HEK293 (cell line): ENCODE results near the gene CCDC170.
"Not testable (repeated sequence)": the region's sequence is repeated elsewhere in the genome, so short reads cannot be mapped to it uniquely, and the experiment has no call there.

Source experiments
- CTCF ChIA-PET: fragments of 350-600 bp; formaldehyde crosslinking; extraction: SDS; loops from one replicate; lab custom pipeline; 2021; ENCODE audit warnings: antibody characterized with exemption; lab: Yijun Ruan, JAX
- POLR2A ChIA-PET: fragments of 300-600 bp; formaldehyde crosslinking; extraction: SDS; loops from one replicate; lab custom pipeline; 2020; ENCODE audit warnings: antibody characterized with exemption, inconsistent platforms; lab: Yijun Ruan, JAX
- H3K27ac ChIP-seq: fragments of 200-500 bp; sonication (Bioruptor generic); 2 replicates; pipeline ENCODE4 v1.5.1; 2014; ENCODE audit warnings: low read depth, low read length, control low read depth, inconsistent platforms; ENCODE audit errors: extremely low read depth
- H3K36me3 ChIP-seq, 2 experiments: fragments of 200-500 bp in 1 of 2; sonication (Bioruptor generic) in 1 of 2; 1 replicate in 1 of 2; 2 replicates in 1 of 2; pipeline ENCODE4 v1.5.1; 2014 to 2017; ENCODE audit warnings: inconsistent platforms in 2 of 2, low read length in 2 of 2; ENCODE audit not compliant: control insufficient read depth in 2 of 2, insufficient read depth in 1 of 2
- H3K4me1 ChIP-seq: fragments of 200-500 bp; sonication (Bioruptor generic); 2 replicates; pipeline ENCODE4 v1.5.1; 2014; ENCODE audit warnings: mild to moderate bottlenecking, low read length, inconsistent platforms; ENCODE audit not compliant: control insufficient read depth, insufficient read depth
- H3K4me3 ChIP-seq: 2 replicates; pipeline ENCODE4 v1.5.1; 2011; ENCODE audit warnings: low read depth, mild to moderate bottlenecking, control low read depth, low read length, moderate library complexity
- H3K9me3 ChIP-seq: fragments of 200-500 bp; sonication (Bioruptor generic); 2 replicates; pipeline ENCODE4 v1.5.1; 2014; ENCODE audit warnings: low read depth, low read length, inconsistent platforms; ENCODE audit not compliant: control insufficient read depth, insufficient read depth
- BCL6B ChIP-seq: fragments of 450-650 bp; formaldehyde crosslinking; IDR thresholded peaks from 2 replicates; pipeline ENCODE4 v1.5.1; 2017; ENCODE audit warnings: missing biosample characterization, missing genetic modification characterization
- GLI4 ChIP-seq: fragments of 450-650 bp; formaldehyde crosslinking; IDR thresholded peaks from 2 replicates; pipeline ENCODE4 v1.5.1; 2016; ENCODE audit warnings: missing biosample characterization, missing genetic modification characterization
- GLIS1 ChIP-seq: fragments of 450-650 bp; formaldehyde crosslinking; IDR thresholded peaks from 2 replicates; pipeline ENCODE4 v1.5.1; 2016; ENCODE audit warnings: missing biosample characterization, missing genetic modification characterization
- PATZ1 ChIP-seq: fragments of 450-650 bp; formaldehyde crosslinking; IDR thresholded peaks from 2 replicates; pipeline ENCODE4 v1.5.1; 2016; ENCODE audit warnings: missing biosample characterization, missing genetic modification characterization
- SALL2 ChIP-seq: fragments of 450-650 bp; formaldehyde crosslinking; IDR thresholded peaks from 2 replicates; pipeline ENCODE4 v1.5.0; 2017; ENCODE audit warnings: missing biosample characterization, mild to moderate bottlenecking, missing genetic modification characterization, borderline replicate concordance
- SETDB1 ChIP-seq: IDR thresholded peaks from one replicate; pipeline ENCODE4 v1.6.1; 2017; ENCODE audit warnings: mild to moderate bottlenecking, low read length, moderate library complexity, mixed read lengths; ENCODE audit not compliant: insufficient read length
- SP2 ChIP-seq: fragments of 450-650 bp; formaldehyde crosslinking; IDR thresholded peaks from 2 replicates; pipeline ENCODE4 v1.5.1; 2016; ENCODE audit warnings: missing biosample characterization, missing genetic modification characterization
- TRIM28 ChIP-seq: IDR thresholded peaks from 2 replicates; pipeline ENCODE4 v1.6.1; 2011; ENCODE audit warnings: low read length, control low read depth, borderline replicate concordance
- ZFP41 ChIP-seq: fragments of 450-650 bp; formaldehyde crosslinking; IDR thresholded peaks from 2 replicates; pipeline ENCODE4 v1.5.1; 2016; ENCODE audit warnings: missing biosample characterization, missing genetic modification characterization, borderline replicate concordance
- ZNF112 ChIP-seq: fragments of 450-650 bp; formaldehyde crosslinking; IDR thresholded peaks from 2 replicates; pipeline ENCODE4 v1.5.0; 2017; ENCODE audit warnings: missing biosample characterization, missing genetic modification characterization
- ZNF138 ChIP-seq: fragments of 450-650 bp; formaldehyde crosslinking; IDR thresholded peaks from 2 replicates; pipeline ENCODE4 v1.5.1; 2016; ENCODE audit warnings: missing biosample characterization, missing genetic modification characterization, borderline replicate concordance
- ZNF146 ChIP-seq: fragments of 450-650 bp; formaldehyde crosslinking; IDR thresholded peaks from 2 replicates; pipeline ENCODE4 v1.5.1; 2016; ENCODE audit warnings: missing biosample characterization, missing genetic modification characterization
- ZNF202 ChIP-seq: fragments of 450-650 bp; formaldehyde crosslinking; IDR thresholded peaks from 2 replicates; pipeline ENCODE4 v1.5.1; 2016; ENCODE audit warnings: missing biosample characterization, missing genetic modification characterization, borderline replicate concordance
- ZNF311 ChIP-seq: fragments of 450-650 bp; formaldehyde crosslinking; IDR thresholded peaks from 2 replicates; pipeline ENCODE4 v1.5.1; 2017; ENCODE audit warnings: missing biosample characterization, missing genetic modification characterization, borderline replicate concordance
- ZNF621 ChIP-seq: fragments of 450-650 bp; formaldehyde crosslinking; IDR thresholded peaks from 2 replicates; pipeline ENCODE4 v1.5.1; 2017; ENCODE audit warnings: missing biosample characterization, missing genetic modification characterization
- ZNF624 ChIP-seq: fragments of 450-650 bp; formaldehyde crosslinking; IDR thresholded peaks from 2 replicates; pipeline ENCODE4 v1.5.1; 2017; ENCODE audit warnings: missing biosample characterization, missing genetic modification characterization
- ZNF747 ChIP-seq: fragments of 450-650 bp; formaldehyde crosslinking; IDR thresholded peaks from 2 replicates; pipeline ENCODE4 v1.5.1; 2016; ENCODE audit warnings: missing biosample characterization, missing genetic modification characterization
- TF ChIP-seq, protein P1 (sequence below): fragments of 450-650 bp; formaldehyde crosslinking; IDR thresholded peaks from 2 replicates; pipeline ENCODE4 v1.5.1; 2016; ENCODE audit warnings: missing biosample characterization, missing genetic modification characterization

Gene CCDC170

GRCh38 chr6:151514000-151514730, 20.3 kb downstream of the CCDC170 start:
- Histone ChIP-seq H3K27ac (no peak overlapping the region), H3K4me1 (no peaks in the 10 kb centered on the region), H3K36me3 (no peaks in the 10 kb centered on the region), H3K4me3 (no peak overlapping the region)
- ChIA-PET CTCF (interaction anchor here (0.6 kb wide), 1 partner anchor 1703 kb away, joined by 3 read pairs; no protein-coding TSS in a partner anchor), POLR2A (interaction anchor here (0.6 kb wide), 1 partner anchor 9 kb away, joined by 12 read pairs; no protein-coding TSS in a partner anchor)
- TF ChIP-seq PATZ1 (tag by site-specific recombination) (no peak), ZNF621 (tag by site-specific recombination) (no peak), ZNF624 (no peak), ZNF138 (no peak)
- TF ChIP-seq, all 188 proteins: peak for 0
- no peaks in the 10 kb centered on the region for H3K9me3 ChIP-seq

DNA sequence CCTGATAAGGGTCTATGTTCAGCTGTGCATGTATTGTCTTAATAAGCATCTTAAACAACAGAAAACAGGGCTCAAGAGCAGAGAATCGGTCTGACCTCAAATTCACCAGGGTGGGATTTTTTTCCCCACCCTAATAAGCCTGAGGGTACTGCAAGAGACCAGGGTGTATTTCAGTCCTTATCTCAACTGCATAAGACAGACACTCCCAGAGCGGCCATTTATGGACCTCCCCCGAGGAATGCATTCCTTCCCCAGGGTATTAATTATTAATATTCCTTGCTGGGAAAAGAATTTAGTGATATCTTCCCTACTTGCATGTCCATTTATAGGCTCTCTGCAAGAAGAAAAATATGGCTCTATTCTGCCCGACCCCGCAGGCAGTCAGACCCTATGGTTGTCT, 25.2 kb downstream of the CCDC170 start:
- POLR2A ChIA-PET, H3K36me3 ChIP-seq, H3K4me1 ChIP-seq, H3K4me3 ChIP-seq, H3K27ac ChIP-seq, CTCF ChIA-PET, H3K9me3 ChIP-seq: not testable (repeated sequence)
- peak; percentile 76 for TF ChIP-seq SETDB1

DNA sequence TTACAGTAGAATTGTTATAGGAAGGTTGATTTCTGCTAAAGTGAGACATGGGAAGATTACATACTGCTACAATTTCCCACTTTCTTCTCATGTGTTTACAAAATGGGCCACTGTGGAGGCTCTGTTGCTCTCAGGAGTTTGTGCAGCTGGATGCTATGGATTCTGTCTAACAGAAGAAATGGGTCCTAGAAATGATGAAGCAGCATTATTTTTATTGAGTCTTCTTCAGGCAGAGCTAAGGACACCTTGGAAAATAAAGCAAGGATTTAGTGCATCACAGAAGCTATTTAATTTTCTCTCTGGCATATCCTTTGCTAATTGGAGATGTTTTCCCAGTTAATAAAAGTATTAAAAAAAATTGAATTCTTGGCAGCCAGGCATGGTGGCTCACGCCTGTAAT, 29.2 kb downstream of the CCDC170 start:
- Histone ChIP-seq H3K36me3 (no peaks in the 10 kb centered on the region), H3K27ac (no peak overlapping the region), H3K9me3 (no peaks in the 10 kb centered on the region), H3K4me1 (no peaks in the 10 kb centered on the region), H3K4me3 (no peak overlapping the region)
- TF ChIP-seq, protein P1, sequence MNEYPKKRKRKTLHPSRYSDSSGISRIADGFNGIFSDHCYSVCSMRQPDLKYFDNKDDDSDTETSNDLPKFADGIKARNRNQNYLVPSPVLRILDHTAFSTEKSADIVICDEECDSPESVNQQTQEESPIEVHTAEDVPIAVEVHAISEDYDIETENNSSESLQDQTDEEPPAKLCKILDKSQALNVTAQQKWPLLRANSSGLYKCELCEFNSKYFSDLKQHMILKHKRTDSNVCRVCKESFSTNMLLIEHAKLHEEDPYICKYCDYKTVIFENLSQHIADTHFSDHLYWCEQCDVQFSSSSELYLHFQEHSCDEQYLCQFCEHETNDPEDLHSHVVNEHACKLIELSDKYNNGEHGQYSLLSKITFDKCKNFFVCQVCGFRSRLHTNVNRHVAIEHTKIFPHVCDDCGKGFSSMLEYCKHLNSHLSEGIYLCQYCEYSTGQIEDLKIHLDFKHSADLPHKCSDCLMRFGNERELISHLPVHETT (tag by site-specific recombination) = no peak
- TF ChIP-seq SALL2 (tag by site-specific recombination) = no peak
- no peak for TF ChIP-seq BCL6B (tag by site-specific recombination)
- TF ChIP-seq GLI4 (tag by site-specific recombination) = no peak
- TF ChIP-seq ZNF202 = no peak
- no peak for TF ChIP-seq SP2 (tag by site-specific recombination)
- no peak for TF ChIP-seq ZNF311 (tag by site-specific recombination)
- CTCF ChIA-PET = no interaction called here
- POLR2A ChIA-PET = no interaction called here

- Histone ChIP-seq H3K27ac (no peak overlapping the region), H3K36me3 (no peaks in the 10 kb centered on the region), H3K4me3 (no peak overlapping the region)
- POLR2A ChIA-PET = interaction anchor here (0.9 kb wide), 1 partner anchor 71 kb away, joined by 3 read pairs; no protein-coding TSS in a partner anchor
- no peak for TF ChIP-seq GLIS1 (tag by site-specific recombination)
- no peak for TF ChIP-seq ZFP41
- peak; percentile 93 for TF ChIP-seq SETDB1
- TF ChIP-seq TRIM28 = peak; percentile 62; the same call in 1 of the 2 replicates
- TF ChIP-seq ZNF146 (tag by site-specific recombination) = no peak
- TF ChIP-seq ZNF112 (tag by site-specific recombination) = no peak
- no peak for TF ChIP-seq ZNF747 (tag by site-specific recombination)
- TF ChIP-seq, all 188 proteins: peak for 2
- no peaks in the 10 kb centered on the region for H3K9me3 ChIP-seq
- H3K4me1 ChIP-seq = no peaks in the 10 kb centered on the region
- CTCF ChIA-PET = no interaction called here
These were observed 30.2 kb downstream of the CCDC170 start for GRCh38 chr6:151524059-151524458.
